ENCODE data around the gene UBN2.

Gene UBN2

GRCh38 chr7:139231513-139232376 is 708 bp downstream of the UBN2 start:
- H3K27ac ChIP-seq = peak overlapping the region; percentile 72
- peak overlapping the region; percentile 96 for H3K4me2 ChIP-seq

GRCh38 chr7:139232377-139232717 is 1.3 kb downstream of the UBN2 start:
- no peaks in the 10 kb centered on the region for H3K9me3 ChIP-seq
- peaks cover 19% of the 10 kb centered on the region; the same call in 1 of the 2 replicates for H3K27me3 ChIP-seq
- H3K9ac ChIP-seq = peak overlapping the region; percentile 87
- peak overlapping the region; percentile 98 for H3K4me3 ChIP-seq
- H3K4me2 ChIP-seq = peak overlapping the region; percentile 96
- peaks cover 6% of the 10 kb centered on the region for H3K36me3 ChIP-seq
- peak; percentile 85 for TF ChIP-seq Cebpa-rat (IDR thresholded peaks at IDR 0.05)
- H4K20me1 ChIP-seq = peaks cover 43% of the 10 kb centered on the region
- peaks cover 20% of the 10 kb centered on the region for H3K4me1 ChIP-seq
- H3K27ac ChIP-seq = no peak overlapping the region; the same call in 1 of the 2 replicates

More at GRCh38 chr7:139231513-139232376, 708 bp downstream of the UBN2 start:
- Histone ChIP-seq H4K20me1 (peaks cover 43% of the 10 kb centered on the region), H3K4me3 (peak overlapping the region; percentile 98), H3K36me3 (no peaks in the 10 kb centered on the region), H3K4me1 (peaks cover 20% of the 10 kb centered on the region), H3K9me3 (no peaks in the 10 kb centered on the region), H3K27me3 (peaks cover 19% of the 10 kb centered on the region; the same call in 1 of the 2 replicates), H3K9ac (peak overlapping the region; percentile 87)
- no peak for TF ChIP-seq Cebpa-rat (IDR thresholded peaks at IDR 0.05)

GRCh38 chr7:139232904-139233303 is 1.9 kb downstream of the UBN2 start:
- Histone ChIP-seq H3K9me3 (no peaks in the 10 kb centered on the region), H3K27ac (no peak overlapping the region), H3K9ac (0 out of 2 replicates have a peak overlapping the region, but pooled peaks have one; percentile 87), H3K4me2 (peak overlapping the region; percentile 96), H3K4me3 (peak overlapping the region; percentile 98; the same call in 1 of the 2 replicates), H3K27me3 (peaks cover 19% of the 10 kb centered on the region; the same call in 1 of the 2 replicates), H3K4me1 (peaks cover 20% of the 10 kb centered on the region), H3K36me3 (peaks cover 11% of the 10 kb centered on the region), H4K20me1 (peaks cover 43% of the 10 kb centered on the region)
- no peak for TF ChIP-seq Cebpa-rat (IDR thresholded peaks at IDR 0.05)

GRCh38 chr7:139241258-139241657 is 10.2 kb downstream of the UBN2 start:
- Histone ChIP-seq H3K4me3 (no peak overlapping the region), H3K9me3 (no peaks in the 10 kb centered on the region), H3K36me3 (peaks cover 86% of the 10 kb centered on the region), H3K4me1 (no peaks in the 10 kb centered on the region), H3K9ac (no peak overlapping the region), H4K20me1 (no peaks in the 10 kb centered on the region), H3K27me3 (no peaks in the 10 kb centered on the region), H3K4me2 (no peak overlapping the region), H3K27ac (no peak overlapping the region)
- TF ChIP-seq Cebpa-rat (IDR thresholded peaks at IDR 0.05) = no peak

- Histone ChIP-seq H3K27ac (no peak overlapping the region), H3K4me1 (no peaks in the 10 kb centered on the region), H3K9me3 (no peaks in the 10 kb centered on the region), H4K20me1 (no peaks in the 10 kb centered on the region), H3K4me3 (no peak overlapping the region), H3K9ac (no peak overlapping the region), H3K4me2 (no peak overlapping the region), H3K27me3 (no peaks in the 10 kb centered on the region), H3K36me3 (peaks cover 88% of the 10 kb centered on the region)
- TF ChIP-seq Cebpa-rat (IDR thresholded peaks at IDR 0.05) = no peak
These were observed 11.8 kb downstream of the UBN2 start for GRCh38 chr7:139242741-139243281.

GRCh38 chr7:139245401-139245800 is 14.4 kb downstream of the UBN2 start:
- Histone ChIP-seq H3K4me2 (no peak overlapping the region), H3K27me3 (no peaks in the 10 kb centered on the region), H3K9ac (no peak overlapping the region), H3K4me3 (no peak overlapping the region), H4K20me1 (no peaks in the 10 kb centered on the region), H3K4me1 (no peaks in the 10 kb centered on the region), H3K27ac (no peak overlapping the region), H3K36me3 (peaks cover 88% of the 10 kb centered on the region), H3K9me3 (no peaks in the 10 kb centered on the region)
- no peak for TF ChIP-seq Cebpa-rat (IDR thresholded peaks at IDR 0.05)

GRCh38 chr7:139246494-139246893 is 15.5 kb downstream of the UBN2 start:
- H4K20me1 ChIP-seq = no peaks in the 10 kb centered on the region
- H3K9ac ChIP-seq = no peak overlapping the region
- H3K4me2 ChIP-seq = no peak overlapping the region
- H3K27ac ChIP-seq = no peak overlapping the region
- no peaks in the 10 kb centered on the region for H3K9me3 ChIP-seq
- peaks cover 88% of the 10 kb centered on the region for H3K36me3 ChIP-seq
- H3K4me1 ChIP-seq = peaks cover 2% of the 10 kb centered on the region
- H3K27me3 ChIP-seq = no peaks in the 10 kb centered on the region
- no peak for TF ChIP-seq Cebpa-rat (IDR thresholded peaks at IDR 0.05)
- H3K4me3 ChIP-seq = no peak overlapping the region

GRCh38 chr7:139246905-139247304 is 15.9 kb downstream of the UBN2 start:
- Histone ChIP-seq H3K9me3 (no peaks in the 10 kb centered on the region), H3K36me3 (peaks cover 87% of the 10 kb centered on the region), H4K20me1 (no peaks in the 10 kb centered on the region), H3K4me1 (peaks cover 6% of the 10 kb centered on the region), H3K27ac (no peak overlapping the region), H3K27me3 (no peaks in the 10 kb centered on the region), H3K4me2 (no peak overlapping the region), H3K4me3 (no peak overlapping the region), H3K9ac (no peak overlapping the region)
- no peak for TF ChIP-seq Cebpa-rat (IDR thresholded peaks at IDR 0.05)

- Histone ChIP-seq H4K20me1 (no peaks in the 10 kb centered on the region), H3K9me3 (no peaks in the 10 kb centered on the region), H3K36me3 (peaks cover 76% of the 10 kb centered on the region), H3K4me2 (no peak overlapping the region), H3K4me3 (no peak overlapping the region), H3K27ac (no peak overlapping the region), H3K9ac (no peak overlapping the region), H3K27me3 (no peaks in the 10 kb centered on the region), H3K4me1 (peaks cover 19% of the 10 kb centered on the region)
- TF ChIP-seq Cebpa-rat (IDR thresholded peaks at IDR 0.05) = no peak
These were observed 18.3 kb downstream of the UBN2 start for GRCh38 chr7:139249179-139249810.

- Histone ChIP-seq H3K9ac (no peak overlapping the region), H3K36me3 (peaks cover 62% of the 10 kb centered on the region), H3K9me3 (no peaks in the 10 kb centered on the region), H3K27me3 (no peaks in the 10 kb centered on the region), H3K4me2 (peak overlapping the region; percentile 59), H3K27ac (no peak overlapping the region), H3K4me3 (no peak overlapping the region), H4K20me1 (no peaks in the 10 kb centered on the region), H3K4me1 (peaks cover 19% of the 10 kb centered on the region)
- TF ChIP-seq Cebpa-rat (IDR thresholded peaks at IDR 0.05) = no peak
These were observed 21.4 kb downstream of the UBN2 start for GRCh38 chr7:139252451-139252850.
